ENCODE measurements around the gene TMTC4. TPM values are rescaled to one million over a fixed set of nuclear protein-coding genes. Genes with fewer than 3 reads are reported as not detected.

Gene TMTC4
- total RNA-seq, 4 donors from 2014 or later: 8.8 to 13.2 (median 11.1) TPM

- intact Hi-C loops (cut with DNase I; ENCODE audit: low total_unique reads): no loop called here
- 84 to 92% methylated on average over 11 of the region's 11 CpGs for WGBS, 2 donors
- no peak for DNase-seq (ENCODE audit: low spot score in 2 of 2)
- TF ChIP-seq, protein P1, sequence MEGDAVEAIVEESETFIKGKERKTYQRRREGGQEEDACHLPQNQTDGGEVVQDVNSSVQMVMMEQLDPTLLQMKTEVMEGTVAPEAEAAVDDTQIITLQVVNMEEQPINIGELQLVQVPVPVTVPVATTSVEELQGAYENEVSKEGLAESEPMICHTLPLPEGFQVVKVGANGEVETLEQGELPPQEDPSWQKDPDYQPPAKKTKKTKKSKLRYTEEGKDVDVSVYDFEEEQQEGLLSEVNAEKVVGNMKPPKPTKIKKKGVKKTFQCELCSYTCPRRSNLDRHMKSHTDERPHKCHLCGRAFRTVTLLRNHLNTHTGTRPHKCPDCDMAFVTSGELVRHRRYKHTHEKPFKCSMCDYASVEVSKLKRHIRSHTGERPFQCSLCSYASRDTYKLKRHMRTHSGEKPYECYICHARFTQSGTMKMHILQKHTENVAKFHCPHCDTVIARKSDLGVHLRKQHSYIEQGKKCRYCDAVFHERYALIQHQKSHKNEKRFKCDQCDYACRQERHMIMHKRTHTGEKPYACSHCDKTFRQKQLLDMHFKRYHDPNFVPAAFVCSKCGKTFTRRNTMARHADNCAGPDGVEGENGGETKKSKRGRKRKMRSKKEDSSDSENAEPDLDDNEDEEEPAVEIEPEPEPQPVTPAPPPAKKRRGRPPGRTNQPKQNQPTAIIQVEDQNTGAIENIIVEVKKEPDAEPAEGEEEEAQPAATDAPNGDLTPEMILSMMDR (IDR thresholded peaks at IDR 0.05): no peak
- no peak for TF ChIP-seq POLR2A (IDR thresholded peaks at IDR 0.05)
- no peak overlapping the region for H3K4me3 ChIP-seq (ENCODE audit: low read depth, poor library complexity, severe bottlenecking)
These were observed 3.0 kb downstream of the TMTC4 start for GRCh38 chr13:100671389-100672182.

DNA sequence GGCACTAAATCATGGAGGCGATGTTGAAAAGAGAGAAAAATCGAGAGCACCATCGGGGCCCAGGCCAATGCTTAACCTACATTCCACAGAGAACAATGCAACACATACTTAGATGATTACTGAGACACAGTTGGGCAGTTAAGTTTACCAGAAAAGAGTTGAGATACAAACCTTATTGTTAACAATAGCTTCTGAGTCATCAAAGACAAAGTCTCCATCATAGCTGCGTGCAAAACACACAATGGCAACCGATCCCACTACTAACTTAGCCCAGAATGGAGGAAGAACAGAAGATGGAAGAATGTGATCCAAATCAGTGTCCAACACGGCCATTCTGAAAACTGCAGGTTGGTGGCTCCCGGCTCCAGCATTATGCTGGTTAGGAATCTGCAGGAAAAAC, 6.2 kb downstream of the TMTC4 start:
- WGBS, 2 donors: 93 to 95% methylated on average over 7 of the region's 7 CpGs
- intact Hi-C loops (cut with DNase I; ENCODE audit: low total_unique reads): no loop called here
- TF ChIP-seq, protein P1 (IDR thresholded peaks at IDR 0.05): no peak
- no peak for TF ChIP-seq POLR2A (IDR thresholded peaks at IDR 0.05)
- no peak for DNase-seq (ENCODE audit: low spot score in 2 of 2)
- H3K4me3 ChIP-seq (ENCODE audit: low read depth, poor library complexity, severe bottlenecking): no peak overlapping the region

DNA sequence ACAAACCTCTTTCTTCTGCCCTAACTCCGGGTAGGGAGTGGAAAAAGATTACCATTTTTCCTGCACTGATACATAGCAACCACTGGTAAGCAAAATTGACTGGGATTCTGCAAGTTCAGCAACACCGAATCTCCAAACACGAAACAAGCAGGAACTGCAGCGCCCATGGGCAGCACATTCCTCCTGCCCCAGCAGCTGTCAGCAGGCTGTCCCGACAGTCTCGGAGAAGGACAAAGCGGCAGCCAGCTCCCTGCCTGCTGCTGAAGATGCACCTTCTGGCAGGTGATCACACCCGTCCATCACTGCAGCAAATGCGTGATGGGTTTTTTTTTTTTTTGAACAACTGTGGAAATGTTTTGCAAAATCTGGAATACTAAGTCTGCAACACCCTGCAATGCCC, 6.7 kb downstream of the TMTC4 start:
- no peak for DNase-seq (ENCODE audit: low spot score in 2 of 2)
- 95 to 97% methylated on average over 9 of the region's 9 CpGs for WGBS, 2 donors
- H3K4me3 ChIP-seq (ENCODE audit: low read depth, poor library complexity, severe bottlenecking): no peak overlapping the region
- TF ChIP-seq, protein P1 (IDR thresholded peaks at IDR 0.05): no peak
- TF ChIP-seq POLR2A (IDR thresholded peaks at IDR 0.05): no peak
- intact Hi-C loops (cut with DNase I; ENCODE audit: low total_unique reads): no loop called here

GRCh38 chr13:100666124-100666523, 8.5 kb downstream of the TMTC4 start:
- no peak overlapping the region for H3K4me3 ChIP-seq (ENCODE audit: low read depth, poor library complexity, severe bottlenecking)
- intact Hi-C loops (cut with DNase I; ENCODE audit: low total_unique reads): no loop called here
- DNase-seq (ENCODE audit: low spot score in 2 of 2): no peak
- TF ChIP-seq, protein P1 (IDR thresholded peaks at IDR 0.05): no peak
- no peak for TF ChIP-seq POLR2A (IDR thresholded peaks at IDR 0.05)
- 48 to 63% methylated on average over 5 of the region's 5 CpGs for WGBS, 2 donors

DNA sequence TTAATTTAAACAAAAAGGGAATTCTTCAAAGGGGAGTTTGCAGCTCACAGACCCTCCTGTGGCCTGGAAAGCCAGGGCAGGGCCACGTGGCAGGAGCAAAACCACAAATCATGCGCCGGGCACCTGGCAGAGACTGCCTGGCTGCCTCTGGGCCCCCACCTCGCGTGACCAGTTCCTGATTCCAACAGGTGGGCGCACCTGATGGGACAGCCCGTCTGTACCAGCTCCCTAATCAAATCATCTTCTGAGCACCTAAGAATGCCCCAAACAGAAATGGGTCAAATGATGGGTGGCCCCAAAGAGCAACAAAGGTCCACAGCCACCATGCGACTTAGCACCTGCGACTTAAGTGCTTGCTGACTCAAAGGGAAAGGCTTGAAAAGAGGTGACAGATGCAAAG, 9.2 kb downstream of the TMTC4 start:
- no peak for DNase-seq (ENCODE audit: low spot score in 2 of 2)
- TF ChIP-seq, protein P1 (IDR thresholded peaks at IDR 0.05): no peak
- no peak for TF ChIP-seq POLR2A (IDR thresholded peaks at IDR 0.05)
- WGBS, 2 donors: 90 to 94% methylated on average over 9 of the region's 9 CpGs
- no peak overlapping the region for H3K4me3 ChIP-seq (ENCODE audit: low read depth, poor library complexity, severe bottlenecking)
- intact Hi-C loops (cut with DNase I; ENCODE audit: low total_unique reads): no loop called here
